ENCODE data around the gene LRRC39. TPM values are rescaled to one million over a fixed set of nuclear protein-coding genes. Genes with fewer than 3 reads are reported as not detected.
A peak's percentile ranks its signal among the peaks of the same experiment; 100 is the strongest.
"Not testable (repeated sequence)": the region's sequence is repeated elsewhere in the genome, so short reads cannot be mapped to it uniquely, and the experiment has no call there.

LRRC39 gene
- total RNA-seq, 1 donor from 2014 or later, result 0.71 TPM

GRCh38 chr1:100213141-100213540, 35.1 kb upstream of the LRRC39 start:
- H3K4me1 ChIP-seq, result no peaks in the 10 kb centered on the region
- H3K36me3 ChIP-seq, result peaks cover 89% of the 10 kb centered on the region
- H3K4me3 ChIP-seq, result no peak overlapping the region
- no peak overlapping the region for H3K27ac ChIP-seq
- ATAC-seq (no peak), DNase-seq (no peak)
- intact Hi-C loops (cut with DNase I), result no loop called here
- H3K9me3 ChIP-seq, result no peaks in the 10 kb centered on the region
- TF ChIP-seq CTCF (IDR thresholded peaks at IDR 0.05), result no peak
- no peaks in the 10 kb centered on the region for H3K27me3 ChIP-seq (ENCODE audit: low read depth)

GRCh38 chr1:100206301-100206700, 28.2 kb upstream of the LRRC39 start:
- intact Hi-C loops (cut with DNase I), result no loop called here
- Histone ChIP-seq H3K27ac (no peak overlapping the region), H3K9me3 (peaks cover 4% of the 10 kb centered on the region), H3K27me3 (ENCODE audit: low read depth) (no peaks in the 10 kb centered on the region), H3K36me3 (peaks cover 64% of the 10 kb centered on the region), H3K4me3 (no peak overlapping the region), H3K4me1 (no peaks in the 10 kb centered on the region)
- TF ChIP-seq CTCF (IDR thresholded peaks at IDR 0.05), result no peak
- DNase-seq (no peak), ATAC-seq (no peak)

- H3K4me1 ChIP-seq; intact Hi-C loops (cut with DNase I); H3K4me3 ChIP-seq; H3K9me3 ChIP-seq; ATAC-seq; H3K27ac ChIP-seq; DNase-seq; H3K27me3 ChIP-seq (ENCODE audit: low read depth): not testable (repeated sequence)
- peaks cover 64% of the 10 kb centered on the region for H3K36me3 ChIP-seq
These were observed 27.5 kb upstream of the LRRC39 start for GRCh38 chr1:100205593-100205992.

- H3K4me1 ChIP-seq; ATAC-seq; H3K9me3 ChIP-seq; intact Hi-C loops (cut with DNase I); H3K4me3 ChIP-seq; DNase-seq; H3K27ac ChIP-seq; H3K27me3 ChIP-seq (ENCODE audit: low read depth): not testable (repeated sequence)
- peaks cover 66% of the 10 kb centered on the region for H3K36me3 ChIP-seq
These were observed 27.0 kb upstream of the LRRC39 start for GRCh38 chr1:100205103-100205502.

GRCh38 chr1:100202703-100203102, 24.6 kb upstream of the LRRC39 start:
- DNase-seq; ATAC-seq; H3K4me3 ChIP-seq; intact Hi-C loops (cut with DNase I); H3K27ac ChIP-seq; H3K4me1 ChIP-seq; H3K9me3 ChIP-seq; H3K27me3 ChIP-seq (ENCODE audit: low read depth): not testable (repeated sequence)
- peaks cover 59% of the 10 kb centered on the region for H3K36me3 ChIP-seq

- peaks cover 62% of the 10 kb centered on the region for H3K36me3 ChIP-seq
- H3K27ac ChIP-seq; DNase-seq; H3K4me1 ChIP-seq; H3K27me3 ChIP-seq (ENCODE audit: low read depth); H3K4me3 ChIP-seq; ATAC-seq; H3K9me3 ChIP-seq; intact Hi-C loops (cut with DNase I): not testable (repeated sequence)
These were observed 22.0 kb upstream of the LRRC39 start for GRCh38 chr1:100200060-100200459.

GRCh38 chr1:100198596-100198995, 20.5 kb upstream of the LRRC39 start:
- peaks cover 77% of the 10 kb centered on the region for H3K36me3 ChIP-seq
- ATAC-seq (no peak), DNase-seq (no peak)
- no peaks in the 10 kb centered on the region for H3K27me3 ChIP-seq (ENCODE audit: low read depth)
- no peak for TF ChIP-seq CTCF (IDR thresholded peaks at IDR 0.05)
- intact Hi-C loops (cut with DNase I), result no loop called here
- H3K4me3 ChIP-seq, result no peak overlapping the region
- no peaks in the 10 kb centered on the region for H3K9me3 ChIP-seq
- no peaks in the 10 kb centered on the region for H3K4me1 ChIP-seq
- no peak overlapping the region for H3K27ac ChIP-seq

GRCh38 chr1:100188617-100189016, 10.6 kb upstream of the LRRC39 start:
- Histone ChIP-seq H3K27ac (no peak overlapping the region), H3K4me1 (peaks cover 10% of the 10 kb centered on the region), H3K27me3 (ENCODE audit: low read depth) (no peaks in the 10 kb centered on the region), H3K4me3 (no peak overlapping the region), H3K9me3 (no peaks in the 10 kb centered on the region), H3K36me3 (peaks cover 7% of the 10 kb centered on the region)
- DNase-seq (no peak), ATAC-seq (peak; percentile 29 to 56)
- intact Hi-C loops (cut with DNase I), result no loop called here
- TF ChIP-seq CTCF (IDR thresholded peaks at IDR 0.05), result no peak

Data from lower lobe of right lung (tissue), 2 donors.